ENCODE data around the gene BSG.
"Not testable (repeated sequence)": the region's sequence is repeated elsewhere in the genome, so short reads cannot be mapped to it uniquely, and the experiment has no call there.

The BSG gene

GRCh38 chr19:588093-588740, 15.8 kb downstream of the BSG start:
- no peak for DNase-seq (ENCODE audit: low read depth)

- DNase-seq (ENCODE audit: low read depth): no peak
These were observed 16.6 kb downstream of the BSG start for GRCh38 chr19:588741-589692.

GRCh38 chr19:589693-590395, 17.4 kb downstream of the BSG start, which contains the start of gene HCN2:
Gene HCN2, plus strand, starts transcription at chr19:589881. Its CDS starts 65 bp downstream, at chr19:589946.
- DNase-seq (ENCODE audit: low read depth): no peak

GRCh38 chr19:590396-590745, 18.0 kb downstream of the BSG start:
- DNase-seq (ENCODE audit: low read depth): no peak

GRCh38 chr19:590750-591098, 18.3 kb downstream of the BSG start:
- DNase-seq (ENCODE audit: low read depth): no peak

GRCh38 chr19:591099-591958, 18.9 kb downstream of the BSG start:
- no peak for DNase-seq (ENCODE audit: low read depth)

GRCh38 chr19:592101-592500, 19.7 kb downstream of the BSG start:
- DNase-seq (ENCODE audit: low read depth): no peak

GRCh38 chr19:593055-593454, 20.7 kb downstream of the BSG start:
- no peak for DNase-seq (ENCODE audit: low read depth)

- DNase-seq (ENCODE audit: low read depth): no peak
These were observed 21.1 kb downstream of the BSG start for GRCh38 chr19:593505-593904.

GRCh38 chr19:594265-594870, 22.0 kb downstream of the BSG start:
- no peak for DNase-seq (ENCODE audit: low read depth)

GRCh38 chr19:595326-596262, 23.2 kb downstream of the BSG start:
- no peak for DNase-seq (ENCODE audit: low read depth)

GRCh38 chr19:596263-596655, 23.9 kb downstream of the BSG start:
- DNase-seq (ENCODE audit: low read depth): no peak

- DNase-seq (ENCODE audit: low read depth): no peak
These were observed 25.3 kb downstream of the BSG start for GRCh38 chr19:597406-598315.

GRCh38 chr19:601310-601709, 28.9 kb downstream of the BSG start:
- no peak for DNase-seq (ENCODE audit: low read depth)

- no peak for DNase-seq (ENCODE audit: low read depth)
These were observed 29.4 kb downstream of the BSG start for GRCh38 chr19:601790-602189.

- no peak for DNase-seq (ENCODE audit: low read depth)
These were observed 30.2 kb downstream of the BSG start for GRCh38 chr19:602391-603301.

- not testable (repeated sequence) for DNase-seq (ENCODE audit: low read depth)
These were observed 30.9 kb downstream of the BSG start for GRCh38 chr19:603302-603639.

GRCh38 chr19:603779-604178, 31.4 kb downstream of the BSG start:
- not testable (repeated sequence) for DNase-seq (ENCODE audit: low read depth)
